ENCODE data around the gene SEC24A.
"Not testable (repeated sequence)": the region's sequence is repeated elsewhere in the genome, so short reads cannot be mapped to it uniquely, and the experiment has no call there.

The SEC24A gene

GRCh38 chr5:134651531-134651930, 2.9 kb downstream of the SEC24A start:
- 94% methylated on average over 2 of the region's 4 CpGs for WGBS
- Histone ChIP-seq H3K27ac (ENCODE audit: low read depth, low read length) (no peak overlapping the region), H3K4me1 (ENCODE audit: insufficient read depth, low read length) (peaks cover 9% of the 10 kb centered on the region; the same call in 1 of the 2 replicates), H3K36me3 (ENCODE audit: insufficient read depth, low read length) (no peaks in the 10 kb centered on the region), H3K27me3 (ENCODE audit: insufficient read depth, low read length) (no peaks in the 10 kb centered on the region), H3K9ac (ENCODE audit: low read depth, low read length) (no peak overlapping the region), H3K4me3 (ENCODE audit: low read length) (no peak overlapping the region), H3K9me3 (ENCODE audit: insufficient read depth, low read depth, low read length) (no peaks in the 10 kb centered on the region)

- Histone ChIP-seq H3K36me3 (ENCODE audit: insufficient read depth, low read length) (peaks cover 9% of the 10 kb centered on the region), H3K9me3 (ENCODE audit: insufficient read depth, low read depth, low read length) (no peaks in the 10 kb centered on the region), H3K27ac (ENCODE audit: low read depth, low read length) (no peak overlapping the region), H3K9ac (ENCODE audit: low read depth, low read length) (no peak overlapping the region), H3K4me1 (ENCODE audit: insufficient read depth, low read length) (no peaks in the 10 kb centered on the region), H3K27me3 (ENCODE audit: insufficient read depth, low read length) (no peaks in the 10 kb centered on the region), H3K4me3 (ENCODE audit: low read length) (no peak overlapping the region)
- WGBS, result 91% methylated on average over 8 of the region's 8 CpGs
Measured at GRCh38 chr5:134656690-134657089, 8.1 kb downstream of the SEC24A start.

GRCh38 chr5:134659456-134659855, 10.9 kb downstream of the SEC24A start:
- WGBS, result 97% methylated on average over 4 of the region's 4 CpGs
- H3K27ac ChIP-seq (ENCODE audit: low read depth, low read length), result no peak overlapping the region
- no peak overlapping the region for H3K4me3 ChIP-seq (ENCODE audit: low read length)
- H3K4me1 ChIP-seq (ENCODE audit: insufficient read depth, low read length), result no peaks in the 10 kb centered on the region
- H3K27me3 ChIP-seq (ENCODE audit: insufficient read depth, low read length), result no peaks in the 10 kb centered on the region
- H3K9ac ChIP-seq (ENCODE audit: low read depth, low read length), result no peak overlapping the region
- H3K36me3 ChIP-seq (ENCODE audit: insufficient read depth, low read length), result peaks cover 34% of the 10 kb centered on the region
- H3K9me3 ChIP-seq (ENCODE audit: insufficient read depth, low read depth, low read length), result no peaks in the 10 kb centered on the region

DNA sequence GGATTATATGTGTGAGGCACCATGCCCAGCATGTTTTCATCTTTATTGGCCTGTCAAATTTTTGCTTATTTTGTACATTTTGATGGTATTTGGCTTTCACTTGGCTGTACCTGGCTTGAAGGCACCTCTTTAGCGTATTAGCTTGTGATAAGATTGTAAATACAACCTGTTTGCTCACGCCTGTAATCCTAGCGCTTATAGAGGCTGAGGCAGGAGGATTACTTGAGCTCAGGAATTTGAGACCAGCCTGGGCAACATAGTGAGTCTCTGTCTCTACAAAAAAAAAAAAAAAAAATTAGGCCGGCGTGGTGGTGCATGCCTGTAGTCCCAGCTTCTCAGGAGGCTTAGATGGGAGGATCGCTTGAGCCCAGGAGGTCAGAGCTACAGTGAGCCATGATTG, 11.3 kb downstream of the SEC24A start:
- Histone ChIP-seq H3K27me3 (ENCODE audit: insufficient read depth, low read length) (no peaks in the 10 kb centered on the region), H3K36me3 (ENCODE audit: insufficient read depth, low read length) (peaks cover 34% of the 10 kb centered on the region), H3K27ac (ENCODE audit: low read depth, low read length) (no peak overlapping the region), H3K9ac (ENCODE audit: low read depth, low read length) (no peak overlapping the region), H3K4me1 (ENCODE audit: insufficient read depth, low read length) (no peaks in the 10 kb centered on the region), H3K4me3 (ENCODE audit: low read length) (no peak overlapping the region), H3K9me3 (ENCODE audit: insufficient read depth, low read depth, low read length) (no peaks in the 10 kb centered on the region)
- WGBS, result 94% methylated on average over 6 of the region's 6 CpGs

GRCh38 chr5:134662971-134663370, 14.4 kb downstream of the SEC24A start:
- no peaks in the 10 kb centered on the region for H3K27me3 ChIP-seq (ENCODE audit: insufficient read depth, low read length)
- H3K36me3 ChIP-seq (ENCODE audit: insufficient read depth, low read length), result peaks cover 48% of the 10 kb centered on the region
- H3K4me3 ChIP-seq (ENCODE audit: low read length), result no peak overlapping the region
- H3K9ac ChIP-seq (ENCODE audit: low read depth, low read length), result no peak overlapping the region
- H3K9me3 ChIP-seq (ENCODE audit: insufficient read depth, low read depth, low read length), result no peaks in the 10 kb centered on the region
- no peak overlapping the region for H3K27ac ChIP-seq (ENCODE audit: low read depth, low read length)
- no peaks in the 10 kb centered on the region for H3K4me1 ChIP-seq (ENCODE audit: insufficient read depth, low read length)
- WGBS, result 97% methylated on average over 4 of the region's 4 CpGs

DNA sequence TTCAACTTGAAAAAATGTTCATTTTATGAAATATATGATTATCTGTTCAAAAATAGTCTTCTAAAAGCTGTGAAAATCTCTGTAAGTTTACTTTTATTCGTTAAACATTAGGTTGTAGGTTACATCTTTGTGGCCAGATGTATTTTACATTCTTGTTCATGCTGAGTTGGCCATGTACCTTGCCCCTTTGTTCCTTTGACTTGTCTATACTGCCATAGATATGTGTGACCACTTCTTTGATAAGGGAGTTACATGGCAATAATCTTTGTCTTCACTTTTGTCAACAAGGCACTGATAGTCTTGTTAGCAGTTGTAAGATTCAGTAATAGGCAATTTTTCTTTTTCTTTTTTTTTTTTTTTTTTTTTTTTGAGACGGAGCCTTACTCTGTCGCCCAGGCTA, 15.9 kb downstream of the SEC24A start:
- no peak overlapping the region for H3K4me3 ChIP-seq (ENCODE audit: low read length)
- no peaks in the 10 kb centered on the region for H3K27me3 ChIP-seq (ENCODE audit: insufficient read depth, low read length)
- no peak overlapping the region for H3K27ac ChIP-seq (ENCODE audit: low read depth, low read length)
- WGBS, result 94% methylated on average over 3 of the region's 3 CpGs
- H3K9ac ChIP-seq (ENCODE audit: low read depth, low read length), result no peak overlapping the region
- H3K36me3 ChIP-seq (ENCODE audit: insufficient read depth, low read length), result peaks cover 50% of the 10 kb centered on the region
- no peaks in the 10 kb centered on the region for H3K9me3 ChIP-seq (ENCODE audit: insufficient read depth, low read depth, low read length)
- H3K4me1 ChIP-seq (ENCODE audit: insufficient read depth, low read length), result no peaks in the 10 kb centered on the region

GRCh38 chr5:134673546-134673945, 25.0 kb downstream of the SEC24A start:
- H3K4me1 ChIP-seq (ENCODE audit: insufficient read depth, low read length); H3K9me3 ChIP-seq (ENCODE audit: insufficient read depth, low read depth, low read length); H3K4me3 ChIP-seq (ENCODE audit: low read length); H3K9ac ChIP-seq (ENCODE audit: low read depth, low read length); H3K27me3 ChIP-seq (ENCODE audit: insufficient read depth, low read length); H3K27ac ChIP-seq (ENCODE audit: low read depth, low read length): not testable (repeated sequence)
- H3K36me3 ChIP-seq (ENCODE audit: insufficient read depth, low read length), result peaks cover 85% of the 10 kb centered on the region
- 99% methylated on average over 4 of the region's 4 CpGs for WGBS

DNA sequence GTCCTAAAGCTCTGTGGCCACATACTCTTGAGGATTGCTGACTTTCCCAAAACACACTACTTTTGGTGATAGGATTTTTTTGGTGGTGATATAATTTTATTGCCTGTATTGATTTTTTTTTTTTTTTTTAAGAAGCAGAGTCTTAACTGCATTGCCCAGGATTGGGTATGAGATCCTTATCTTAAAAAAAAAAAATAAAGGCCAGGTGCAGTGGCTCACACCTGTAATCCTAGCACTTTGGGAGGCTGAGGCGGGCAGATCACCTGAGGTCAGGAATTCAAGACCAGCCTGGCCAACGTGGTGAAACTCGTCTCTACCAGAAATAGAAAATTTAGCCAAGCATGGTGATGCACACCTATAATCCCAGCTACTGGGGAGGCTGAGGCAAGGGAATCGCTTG, 28.8 kb downstream of the SEC24A start:
- 95% methylated on average over 4 of the region's 4 CpGs for WGBS
- H3K36me3 ChIP-seq (ENCODE audit: insufficient read depth, low read length), result peaks cover 89% of the 10 kb centered on the region
- not testable (repeated sequence) for H3K27ac ChIP-seq (ENCODE audit: low read depth, low read length); H3K9me3 ChIP-seq (ENCODE audit: insufficient read depth, low read depth, low read length); H3K27me3 ChIP-seq (ENCODE audit: insufficient read depth, low read length); H3K9ac ChIP-seq (ENCODE audit: low read depth, low read length); H3K4me3 ChIP-seq (ENCODE audit: low read length); H3K4me1 ChIP-seq (ENCODE audit: insufficient read depth, low read length)

- 97% methylated on average over 8 of the region's 8 CpGs for WGBS
- H3K4me3 ChIP-seq (ENCODE audit: low read length); H3K27ac ChIP-seq (ENCODE audit: low read depth, low read length); H3K9ac ChIP-seq (ENCODE audit: low read depth, low read length); H3K27me3 ChIP-seq (ENCODE audit: insufficient read depth, low read length); H3K9me3 ChIP-seq (ENCODE audit: insufficient read depth, low read depth, low read length); H3K4me1 ChIP-seq (ENCODE audit: insufficient read depth, low read length): not testable (repeated sequence)
- peaks cover 87% of the 10 kb centered on the region for H3K36me3 ChIP-seq (ENCODE audit: insufficient read depth, low read length)
Measured at GRCh38 chr5:134690144-134690543, 41.6 kb downstream of the SEC24A start.

GRCh38 chr5:134692722-134693121, 44.1 kb downstream of the SEC24A start:
- Histone ChIP-seq H3K9me3 (ENCODE audit: insufficient read depth, low read depth, low read length) (no peaks in the 10 kb centered on the region), H3K4me3 (ENCODE audit: low read length) (no peak overlapping the region), H3K4me1 (ENCODE audit: insufficient read depth, low read length) (no peaks in the 10 kb centered on the region), H3K9ac (ENCODE audit: low read depth, low read length) (no peak overlapping the region), H3K36me3 (ENCODE audit: insufficient read depth, low read length) (peaks cover 77% of the 10 kb centered on the region), H3K27ac (ENCODE audit: low read depth, low read length) (no peak overlapping the region), H3K27me3 (ENCODE audit: insufficient read depth, low read length) (no peaks in the 10 kb centered on the region)

GRCh38 chr5:134708301-134708700, 59.7 kb downstream of the SEC24A start:
- H3K27ac ChIP-seq (ENCODE audit: low read depth, low read length), result no peak overlapping the region
- no peaks in the 10 kb centered on the region for H3K9me3 ChIP-seq (ENCODE audit: insufficient read depth, low read depth, low read length)
- no peak overlapping the region for H3K9ac ChIP-seq (ENCODE audit: low read depth, low read length)
- WGBS, result 100% methylated on average over 1 of the region's 1 CpG
- H3K36me3 ChIP-seq (ENCODE audit: insufficient read depth, low read length), result peaks cover 75% of the 10 kb centered on the region
- H3K27me3 ChIP-seq (ENCODE audit: insufficient read depth, low read length), result no peaks in the 10 kb centered on the region
- no peak overlapping the region for H3K4me3 ChIP-seq (ENCODE audit: low read length)
- no peaks in the 10 kb centered on the region for H3K4me1 ChIP-seq (ENCODE audit: insufficient read depth, low read length)

GRCh38 chr5:134714120-134714519, 65.5 kb downstream of the SEC24A start:
- peaks cover 4% of the 10 kb centered on the region; the same call in 1 of the 2 replicates for H3K4me1 ChIP-seq (ENCODE audit: insufficient read depth, low read length)
- H3K27ac ChIP-seq (ENCODE audit: low read depth, low read length), result no peak overlapping the region
- H3K9ac ChIP-seq (ENCODE audit: low read depth, low read length), result no peak overlapping the region
- H3K9me3 ChIP-seq (ENCODE audit: insufficient read depth, low read depth, low read length), result no peaks in the 10 kb centered on the region
- 81% methylated on average over 5 of the region's 5 CpGs for WGBS
- H3K36me3 ChIP-seq (ENCODE audit: insufficient read depth, low read length), result peaks cover 77% of the 10 kb centered on the region
- H3K27me3 ChIP-seq (ENCODE audit: insufficient read depth, low read length), result no peaks in the 10 kb centered on the region
- no peak overlapping the region for H3K4me3 ChIP-seq (ENCODE audit: low read length)

Data from HUES64 (cell line).